H4 (cell line): ENCODE data around the gene TNFRSF6B. TPM values are rescaled to one million over a fixed set of nuclear protein-coding genes. Genes with fewer than 3 reads are reported as not detected.

Experiments
- DNase-seq: peaks from one replicate; pipeline ENCODE4 v3.0.0-alpha.2; 2015; ENCODE audit warnings: low spot score
- total RNA-seq: library from RNA; depleted of rRNA; stranded (reverse); fragments of >200 nt; shearing (Covaris generic); gene quantifications from 2 replicates; pipeline ENCODE4 v1.2.3, GENCODE V29; 2014

Gene TNFRSF6B
- total RNA-seq, 1 experiment from 2014 or later, result 0.10 TPM

DNA sequence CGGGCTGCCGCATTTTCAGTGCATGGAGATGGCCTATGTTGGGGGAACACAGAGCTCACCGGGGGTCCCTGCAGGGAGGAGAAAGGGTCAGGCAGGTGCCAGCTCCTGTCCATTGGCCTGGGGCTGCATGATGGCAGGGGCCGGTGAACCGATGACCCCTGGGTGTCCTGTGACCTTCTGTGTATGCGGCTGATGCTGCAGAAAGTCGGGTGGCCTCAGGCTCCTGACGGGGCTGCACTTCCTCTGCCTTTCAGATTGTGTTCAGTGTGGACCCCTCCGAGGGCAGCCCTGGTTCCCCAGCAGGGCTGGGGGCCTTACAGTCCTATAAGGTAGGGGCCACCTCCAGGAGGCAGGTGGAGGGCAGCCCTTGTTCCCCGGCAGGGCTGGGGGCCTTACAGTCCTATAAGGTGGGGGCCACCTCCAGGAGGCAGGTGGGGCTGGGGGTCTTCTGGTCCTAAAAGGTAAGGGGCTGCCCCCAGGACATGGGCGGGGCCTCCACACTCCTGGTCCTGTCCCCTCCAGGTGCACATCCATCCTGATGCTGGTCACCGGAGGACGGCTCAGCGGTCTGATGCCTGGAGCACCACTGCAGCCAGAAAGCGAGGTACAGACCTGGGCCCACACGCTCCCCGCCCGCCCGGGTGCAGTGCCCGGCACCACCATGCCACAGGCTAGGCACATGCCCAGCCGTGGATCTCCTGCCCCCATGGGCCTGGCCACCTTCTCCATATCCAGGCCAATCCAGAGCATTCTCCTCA lies 11.0 kb upstream of the TNFRSF6B start:
- DNase-seq, result no peak

DNA sequence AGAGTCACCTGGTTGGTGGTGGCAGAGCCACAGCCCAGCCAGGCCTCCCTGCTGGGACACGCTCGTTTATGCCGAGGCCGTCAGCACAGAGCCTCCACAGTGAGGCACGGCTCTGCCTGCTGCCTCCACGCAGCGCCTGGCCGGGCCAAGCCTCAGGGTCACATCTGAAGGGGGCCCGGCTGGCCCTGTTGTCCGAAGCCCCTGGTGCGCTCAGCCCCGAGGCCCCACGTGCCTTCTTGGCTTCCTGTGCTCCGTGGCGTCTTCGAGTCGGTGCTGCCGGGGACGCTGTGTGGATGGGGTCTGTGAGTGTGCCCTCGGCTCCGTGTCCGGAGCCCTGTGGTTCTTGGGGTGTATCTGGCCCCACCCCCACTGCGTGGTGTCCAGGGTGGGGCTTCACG lies 10.4 kb upstream of the TNFRSF6B start:
- DNase-seq, result no peak

GRCh38 chr20:63686492-63687321 lies 9.7 kb upstream of the TNFRSF6B start:
- no peak for DNase-seq

DNA sequence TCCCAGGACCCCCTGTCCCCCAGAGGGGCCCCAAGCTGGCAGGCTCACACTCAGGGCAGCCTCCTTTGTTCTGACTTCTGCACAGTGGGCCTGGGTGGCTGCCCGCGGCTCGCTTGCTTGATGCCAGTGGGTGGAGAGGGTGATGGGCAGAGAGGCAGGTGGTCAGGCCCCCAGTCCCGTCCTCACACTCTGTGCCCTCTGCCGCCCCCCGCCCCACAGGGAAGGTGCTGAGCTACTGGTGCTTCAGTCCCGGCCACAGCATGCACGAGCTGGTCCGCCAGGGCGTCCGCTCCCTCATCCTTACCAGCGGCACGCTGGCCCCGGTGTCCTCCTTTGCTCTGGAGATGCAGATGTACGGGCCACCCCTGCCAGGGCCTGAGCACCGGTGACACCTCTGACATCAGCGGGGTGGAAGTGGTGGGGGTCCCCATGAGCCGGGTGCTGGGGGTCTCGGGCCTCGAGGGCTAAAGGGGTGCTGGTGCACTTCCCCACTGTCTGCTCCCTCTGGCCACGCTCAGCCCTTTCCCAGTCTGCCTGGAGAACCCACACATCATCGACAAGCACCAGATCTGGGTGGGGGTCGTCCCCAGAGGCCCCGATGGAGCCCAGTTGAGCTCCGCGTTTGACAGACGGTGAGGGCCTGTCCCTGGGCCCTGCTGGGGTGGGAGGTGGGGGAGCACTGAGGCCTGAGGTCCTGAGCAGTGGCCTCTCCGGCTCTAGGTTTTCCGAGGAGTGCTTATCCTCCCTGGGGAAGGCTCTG lies 8.9 kb upstream of the TNFRSF6B start:
- no peak for DNase-seq

DNA sequence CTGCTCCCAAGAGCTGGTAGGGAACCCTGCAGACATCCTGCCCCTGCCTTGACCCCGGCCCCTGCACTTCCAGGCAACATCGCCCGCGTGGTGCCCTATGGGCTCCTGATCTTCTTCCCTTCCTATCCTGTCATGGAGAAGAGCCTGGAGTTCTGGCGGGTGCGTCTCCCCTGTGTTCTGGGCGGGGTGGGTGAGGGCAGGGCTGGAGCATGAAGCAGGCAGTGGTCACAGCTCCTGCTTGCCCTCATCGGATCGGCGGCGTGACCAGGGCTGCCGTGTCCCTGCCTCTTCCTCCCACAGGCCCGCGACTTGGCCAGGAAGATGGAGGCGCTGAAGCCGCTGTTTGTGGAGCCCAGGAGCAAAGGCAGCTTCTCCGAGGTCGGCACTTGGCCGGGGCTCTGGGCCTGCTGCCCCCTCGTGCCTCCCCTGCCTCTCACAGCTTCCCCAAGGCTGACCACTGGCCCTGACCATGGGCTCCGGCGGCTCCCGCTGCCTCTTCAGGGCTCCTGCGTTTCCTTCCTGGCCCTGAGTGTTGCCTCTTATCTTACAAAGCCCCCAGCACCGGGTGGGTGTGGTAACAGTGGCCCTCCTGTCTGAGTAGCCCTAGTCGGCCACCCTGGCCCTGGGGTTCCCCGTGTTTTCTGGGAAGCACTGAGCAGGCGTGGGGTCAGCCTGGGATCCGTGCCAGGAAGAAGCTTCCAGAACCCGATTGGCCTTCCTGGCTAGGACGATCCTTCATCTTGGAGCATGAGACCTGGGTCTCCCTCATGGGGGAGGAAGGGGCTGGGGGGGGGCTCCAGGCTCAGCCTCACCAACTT lies 8.0 kb upstream of the TNFRSF6B start:
- DNase-seq, result no peak

DNA sequence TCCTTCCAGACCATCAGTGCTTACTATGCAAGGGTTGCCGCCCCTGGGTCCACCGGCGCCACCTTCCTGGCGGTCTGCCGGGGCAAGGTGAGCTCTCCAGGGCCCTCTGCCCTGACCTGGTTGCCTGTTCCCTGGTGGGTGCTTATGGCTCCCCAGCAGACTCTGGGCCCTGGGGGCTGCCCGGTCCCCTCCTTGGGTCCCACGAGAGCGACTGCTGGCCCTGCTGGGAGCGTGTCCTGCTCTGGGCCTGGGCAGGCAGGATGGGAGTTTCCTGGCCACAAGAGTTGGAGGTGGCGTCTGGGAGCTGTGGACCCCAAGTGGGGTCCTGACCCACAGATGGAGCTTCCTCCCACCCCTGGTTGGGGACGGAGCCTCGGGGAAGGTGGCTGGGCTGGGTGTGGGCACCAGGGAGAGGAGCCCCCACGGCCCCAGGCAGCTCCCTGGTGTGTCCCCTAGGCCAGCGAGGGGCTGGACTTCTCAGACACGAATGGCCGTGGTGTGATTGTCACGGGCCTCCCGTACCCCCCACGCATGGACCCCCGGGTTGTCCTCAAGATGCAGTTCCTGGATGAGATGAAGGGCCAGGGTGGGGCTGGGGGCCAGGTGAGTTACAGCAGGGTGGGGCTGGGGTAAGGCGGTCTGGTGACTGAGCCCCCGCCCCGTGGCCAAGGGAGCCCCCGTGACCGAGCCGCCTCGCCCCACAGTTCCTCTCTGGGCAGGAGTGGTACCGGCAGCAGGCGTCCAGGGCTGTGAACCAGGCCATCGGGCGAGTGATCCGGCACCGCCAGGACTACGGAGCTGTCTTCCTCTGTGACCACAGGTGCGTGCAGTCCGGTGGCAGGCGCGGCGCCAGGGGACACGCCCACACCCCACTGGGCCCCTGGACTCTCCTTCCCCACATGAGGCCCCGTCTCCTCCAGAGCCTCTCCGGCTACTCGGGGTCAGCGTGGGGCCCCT lies 7.1 kb upstream of the TNFRSF6B start:
- no peak for DNase-seq

DNA sequence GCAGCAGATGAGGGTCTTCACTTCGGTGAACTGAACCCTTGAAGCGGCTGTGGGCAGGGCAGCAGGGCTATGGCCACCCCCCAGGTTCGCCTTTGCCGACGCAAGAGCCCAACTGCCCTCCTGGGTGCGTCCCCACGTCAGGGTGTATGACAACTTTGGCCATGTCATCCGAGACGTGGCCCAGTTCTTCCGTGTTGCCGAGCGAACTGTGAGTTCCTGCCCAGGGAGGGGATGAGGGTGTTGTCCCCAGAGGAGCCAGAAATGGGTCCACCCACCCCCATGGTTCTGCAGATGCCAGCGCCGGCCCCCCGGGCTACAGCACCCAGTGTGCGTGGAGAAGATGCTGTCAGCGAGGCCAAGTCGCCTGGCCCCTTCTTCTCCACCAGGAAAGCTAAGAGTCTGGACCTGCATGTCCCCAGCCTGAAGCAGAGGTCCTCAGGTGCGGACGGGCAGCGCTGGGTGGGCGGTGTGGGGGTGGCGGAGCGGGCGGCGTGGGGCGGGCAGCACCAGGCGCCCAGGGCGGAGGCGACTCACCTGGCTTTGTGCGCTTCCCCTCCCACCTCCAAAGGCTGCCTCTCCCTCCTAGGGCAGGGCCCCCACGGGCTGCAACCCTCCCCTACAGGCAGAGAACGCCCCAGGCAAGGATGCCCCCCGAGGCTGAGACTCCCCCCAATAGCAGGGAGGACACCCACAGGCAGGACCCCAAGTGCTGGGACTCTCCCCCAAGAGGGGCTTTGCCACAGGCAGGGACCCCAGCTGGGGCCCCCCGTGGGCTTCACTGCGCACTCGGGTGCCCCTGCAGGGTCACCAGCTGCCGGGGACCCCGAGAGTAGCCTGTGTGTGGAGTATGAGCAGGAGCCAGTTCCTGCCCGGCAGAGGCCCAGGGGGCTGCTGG lies 6.2 kb upstream of the TNFRSF6B start:
- DNase-seq, result no peak

- DNase-seq, result no peak
These were observed 5.3 kb upstream of the TNFRSF6B start for GRCh38 chr20:63690898-63691710.

GRCh38 chr20:63691711-63692435 lies 4.6 kb upstream of the TNFRSF6B start:
- DNase-seq, result no peak

DNA sequence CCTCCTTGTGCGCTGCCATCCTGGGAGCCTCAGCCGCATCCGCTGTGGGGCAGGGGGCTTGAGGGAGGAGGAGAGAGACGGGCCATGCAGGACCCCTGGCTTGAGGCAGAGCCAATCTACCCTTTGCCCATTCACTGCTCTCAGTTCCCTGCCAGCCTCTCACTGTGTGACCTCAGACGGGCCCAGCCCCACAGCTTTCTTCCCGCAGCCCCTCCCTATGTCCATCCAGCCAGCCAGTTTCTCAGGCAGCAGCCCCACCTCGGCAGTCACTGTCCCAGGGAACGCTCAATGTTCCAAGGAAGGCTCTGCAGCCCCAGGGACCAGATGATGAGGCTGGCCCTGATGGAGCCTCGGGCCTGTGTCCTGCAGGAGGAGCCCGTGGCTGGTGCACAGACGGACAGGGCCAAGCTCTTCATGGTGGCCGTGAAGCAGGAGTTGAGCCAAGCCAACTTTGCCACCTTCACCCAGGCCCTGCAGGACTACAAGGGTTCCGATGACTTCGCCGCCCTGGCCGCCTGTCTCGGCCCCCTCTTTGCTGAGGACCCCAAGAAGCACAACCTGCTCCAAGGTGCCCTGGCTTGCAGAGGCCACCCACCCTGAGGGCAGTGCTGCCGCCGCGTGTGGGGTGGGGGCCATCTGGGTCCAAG lies 3.9 kb upstream of the TNFRSF6B start:
- DNase-seq, result no peak

GRCh38 chr20:63693083-63693732 lies 3.2 kb upstream of the TNFRSF6B start:
- DNase-seq, result no peak

DNA sequence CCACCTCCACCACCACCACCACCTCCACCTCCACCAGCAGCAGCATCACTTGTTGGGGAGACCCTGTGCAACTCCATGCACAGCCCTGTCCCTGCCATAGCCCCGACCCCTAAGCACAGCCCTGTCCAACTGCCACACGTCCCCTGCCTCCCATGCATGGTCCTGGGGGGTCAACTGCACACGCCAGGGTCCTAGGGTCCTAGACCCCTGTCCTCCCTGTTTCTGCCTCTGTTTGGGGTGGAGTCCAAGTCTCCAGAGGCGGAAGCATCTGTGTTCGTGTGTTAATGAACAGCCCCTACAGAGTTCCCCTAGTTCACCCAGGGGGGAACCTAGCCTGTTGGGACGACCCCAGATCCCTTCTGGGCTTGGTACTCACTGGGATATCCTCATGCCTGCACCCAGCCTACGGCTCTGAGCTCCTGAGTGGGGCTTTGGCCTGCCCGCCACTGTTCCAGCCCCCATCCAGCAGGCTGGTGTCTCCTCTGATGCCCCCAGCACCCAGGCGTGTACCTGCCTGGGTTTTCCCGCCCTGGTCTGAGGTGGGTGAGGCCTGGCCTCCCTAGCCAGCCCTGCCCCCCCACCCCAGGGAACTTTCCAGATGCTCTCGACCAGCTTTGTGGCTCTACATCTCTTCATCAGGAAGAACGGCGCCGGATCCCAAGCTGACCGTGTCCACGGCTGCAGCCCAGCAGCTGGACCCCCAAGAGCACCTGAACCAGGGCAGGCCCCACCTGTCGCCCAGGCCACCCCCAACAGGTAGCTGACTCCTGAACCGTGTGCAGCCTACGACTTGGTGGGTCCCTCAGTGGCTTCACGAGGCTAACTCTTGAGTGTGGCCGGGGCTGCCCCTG lies 2.5 kb upstream of the TNFRSF6B start:
- DNase-seq, result no peak

DNA sequence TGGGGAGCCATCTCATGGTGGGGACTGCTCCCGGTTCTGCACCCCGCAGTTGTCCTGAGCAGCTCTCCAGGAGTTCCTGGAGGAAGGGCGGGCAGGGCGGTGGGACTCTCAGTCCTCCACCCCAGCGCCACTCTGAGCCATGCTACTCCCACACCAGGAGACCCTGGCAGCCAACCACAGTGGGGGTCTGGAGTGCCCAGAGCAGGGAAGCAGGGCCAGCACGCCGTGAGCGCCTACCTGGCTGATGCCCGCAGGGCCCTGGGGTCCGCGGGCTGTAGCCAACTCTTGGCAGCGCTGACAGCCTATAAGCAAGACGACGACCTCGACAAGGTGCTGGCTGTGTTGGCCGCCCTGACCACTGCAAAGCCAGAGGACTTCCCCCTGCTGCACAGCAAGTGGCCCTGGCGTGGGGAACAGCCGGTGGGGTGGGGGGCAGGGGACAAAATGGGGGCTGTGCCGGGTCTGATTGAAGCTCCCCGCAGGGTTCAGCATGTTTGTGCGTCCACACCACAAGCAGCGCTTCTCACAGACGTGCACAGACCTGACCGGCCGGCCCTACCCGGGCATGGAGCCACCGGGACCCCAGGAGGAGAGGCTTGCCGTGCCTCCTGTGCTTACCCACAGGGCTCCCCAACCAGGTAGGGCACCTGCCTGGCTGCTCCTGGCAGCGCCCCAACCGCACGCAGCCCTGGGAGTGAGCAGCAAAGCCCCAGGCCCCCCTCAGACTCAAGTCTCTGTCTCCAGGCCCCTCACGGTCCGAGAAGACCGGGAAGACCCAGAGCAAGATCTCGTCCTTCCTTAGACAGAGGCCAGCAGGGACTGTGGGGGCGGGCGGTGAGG lies 1.6 kb upstream of the TNFRSF6B start:
- no peak for DNase-seq

DNA sequence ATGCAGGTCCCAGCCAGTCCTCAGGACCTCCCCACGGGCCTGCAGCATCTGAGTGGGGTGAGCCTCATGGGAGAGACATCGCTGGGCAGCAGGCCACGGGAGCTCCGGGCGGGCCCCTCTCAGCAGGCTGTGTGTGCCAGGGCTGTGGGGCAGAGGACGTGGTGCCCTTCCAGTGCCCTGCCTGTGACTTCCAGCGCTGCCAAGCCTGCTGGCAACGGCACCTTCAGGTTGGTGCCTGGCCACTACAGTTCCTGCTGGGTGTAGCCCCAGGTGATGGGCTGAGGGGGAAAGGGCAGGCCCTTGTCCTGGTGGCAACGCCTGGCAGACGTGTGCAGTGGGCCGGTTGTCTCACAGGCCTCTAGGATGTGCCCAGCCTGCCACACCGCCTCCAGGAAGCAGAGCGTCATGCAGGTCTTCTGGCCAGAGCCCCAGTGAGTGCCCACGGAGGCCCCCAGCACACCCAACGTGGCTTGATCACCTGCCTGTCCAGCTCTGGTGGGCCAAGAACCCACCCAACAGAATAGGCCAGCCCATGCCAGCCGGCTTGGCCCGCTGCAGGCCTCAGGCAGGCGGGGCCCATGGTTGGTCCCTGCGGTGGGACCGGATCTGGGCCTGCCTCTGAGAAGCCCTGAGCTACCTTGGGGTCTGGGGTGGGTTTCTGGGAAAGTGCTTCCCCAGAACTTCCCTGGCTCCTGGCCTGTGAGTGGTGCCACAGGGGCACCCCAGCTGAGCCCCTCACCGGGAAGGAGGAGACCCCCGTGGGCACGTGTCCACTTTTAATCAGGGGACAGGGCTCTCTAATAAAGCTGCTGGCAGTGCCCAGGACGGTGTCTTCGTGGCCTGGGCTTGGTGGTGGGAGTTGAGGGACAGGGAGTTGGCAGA lies 787 bp upstream of the TNFRSF6B start:
- no peak for DNase-seq
